ENCODE measurements around the gene IPMK. TPM values are rescaled to one million over a fixed set of nuclear protein-coding genes. Genes with fewer than 3 reads are reported as not detected.

The IPMK gene
- total RNA-seq, 1 donor from 2014 or later, result 4.5 TPM

GRCh38 chr10:58278274-58278961 lies 10.7 kb upstream of the IPMK start:
- Mint-ChIP-seq H3K36me3 (peaks cover 11% of the 10 kb centered on the region), H3K4me3 (no peak overlapping the region), H3K9me3 (no peaks in the 10 kb centered on the region), H3K27me3 (ENCODE audit: low read depth) (no peaks in the 10 kb centered on the region), H3K4me1 (peaks cover 14% of the 10 kb centered on the region), H3K27ac (no peak overlapping the region)
- DNase-seq (ENCODE audit: low spot score in 2 of 2, unreplicated experiment in 2 of 2), result no peak
- TF ChIP-seq CTCF (IDR thresholded peaks at IDR 0.05; ENCODE audit: unreplicated experiment), result no peak

DNA sequence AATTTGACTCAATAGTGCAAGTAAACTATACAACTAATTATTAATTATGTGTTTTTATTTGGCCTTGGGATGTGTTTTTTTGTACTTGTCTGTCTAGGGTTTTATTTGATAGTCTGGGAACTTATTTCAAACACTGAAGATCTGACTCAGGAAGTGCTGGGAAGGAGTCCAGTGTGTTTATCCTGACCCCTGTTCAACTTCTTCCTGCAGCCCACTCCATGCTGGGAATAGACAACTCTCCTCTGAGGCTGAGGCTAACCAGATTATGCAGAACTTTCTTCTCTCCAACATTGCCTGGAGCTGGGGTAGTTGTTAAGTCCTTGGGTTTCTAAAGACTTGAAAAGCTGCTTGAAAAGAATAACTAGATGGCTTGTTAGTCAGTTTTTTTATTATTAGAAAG lies 8.2 kb upstream of the IPMK start:
- Mint-ChIP-seq H3K27ac (peak overlapping the region; percentile 40), H3K9me3 (no peaks in the 10 kb centered on the region), H3K27me3 (ENCODE audit: low read depth) (no peaks in the 10 kb centered on the region), H3K4me1 (peaks cover 10% of the 10 kb centered on the region), H3K36me3 (peaks cover 11% of the 10 kb centered on the region), H3K4me3 (no peak overlapping the region)
- no peak for DNase-seq (ENCODE audit: low spot score in 2 of 2, unreplicated experiment in 2 of 2)
- no peak for TF ChIP-seq CTCF (IDR thresholded peaks at IDR 0.05; ENCODE audit: unreplicated experiment)

- peaks cover 11% of the 10 kb centered on the region for H3K36me3 Mint-ChIP-seq
- no peak overlapping the region for H3K27ac Mint-ChIP-seq
- DNase-seq (ENCODE audit: low spot score in 2 of 2, unreplicated experiment in 2 of 2), result no peak
- H3K27me3 Mint-ChIP-seq (ENCODE audit: low read depth), result no peaks in the 10 kb centered on the region
- TF ChIP-seq CTCF (IDR thresholded peaks at IDR 0.05; ENCODE audit: unreplicated experiment), result no peak
- no peaks in the 10 kb centered on the region for H3K9me3 Mint-ChIP-seq
- H3K4me1 Mint-ChIP-seq, result peaks cover 10% of the 10 kb centered on the region
- no peak overlapping the region for H3K4me3 Mint-ChIP-seq
Observed at GRCh38 chr10:58275261-58275660, 7.6 kb upstream of the IPMK start.

DNA sequence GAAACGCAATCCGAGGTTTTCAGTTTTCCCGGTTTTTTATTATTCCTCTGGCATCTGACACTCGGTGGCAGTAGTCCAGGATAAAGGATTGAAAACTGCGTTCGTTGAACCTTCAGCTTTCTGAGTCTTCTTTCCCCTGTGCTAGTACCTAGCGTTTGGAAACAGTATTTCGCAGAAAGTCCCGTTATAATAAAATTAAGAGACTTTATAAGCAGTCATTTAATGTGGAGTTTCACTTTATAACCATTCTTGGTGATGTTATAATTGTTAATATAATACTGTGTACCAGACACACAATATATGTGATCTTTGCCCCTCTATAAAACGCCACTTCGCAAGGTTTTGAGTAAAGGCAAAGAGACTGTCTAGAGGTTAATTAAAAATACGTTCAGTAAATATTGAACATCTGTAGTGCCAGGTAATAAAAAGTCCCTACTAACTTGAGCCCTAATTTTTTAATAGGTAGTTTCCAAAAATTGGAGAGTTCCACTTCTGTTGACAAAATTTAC lies 2.1 kb upstream of the IPMK start:
- H3K27ac Mint-ChIP-seq, result peak overlapping the region; percentile 98
- H3K4me1 Mint-ChIP-seq, result peaks cover 27% of the 10 kb centered on the region
- H3K4me3 Mint-ChIP-seq, result peak overlapping the region; percentile 95
- no peak for TF ChIP-seq CTCF (IDR thresholded peaks at IDR 0.05; ENCODE audit: unreplicated experiment)
- no peaks in the 10 kb centered on the region for H3K36me3 Mint-ChIP-seq
- no peak for DNase-seq (ENCODE audit: low spot score in 2 of 2, unreplicated experiment in 2 of 2)
- H3K9me3 Mint-ChIP-seq, result no peaks in the 10 kb centered on the region
- no peaks in the 10 kb centered on the region for H3K27me3 Mint-ChIP-seq (ENCODE audit: low read depth)

DNA sequence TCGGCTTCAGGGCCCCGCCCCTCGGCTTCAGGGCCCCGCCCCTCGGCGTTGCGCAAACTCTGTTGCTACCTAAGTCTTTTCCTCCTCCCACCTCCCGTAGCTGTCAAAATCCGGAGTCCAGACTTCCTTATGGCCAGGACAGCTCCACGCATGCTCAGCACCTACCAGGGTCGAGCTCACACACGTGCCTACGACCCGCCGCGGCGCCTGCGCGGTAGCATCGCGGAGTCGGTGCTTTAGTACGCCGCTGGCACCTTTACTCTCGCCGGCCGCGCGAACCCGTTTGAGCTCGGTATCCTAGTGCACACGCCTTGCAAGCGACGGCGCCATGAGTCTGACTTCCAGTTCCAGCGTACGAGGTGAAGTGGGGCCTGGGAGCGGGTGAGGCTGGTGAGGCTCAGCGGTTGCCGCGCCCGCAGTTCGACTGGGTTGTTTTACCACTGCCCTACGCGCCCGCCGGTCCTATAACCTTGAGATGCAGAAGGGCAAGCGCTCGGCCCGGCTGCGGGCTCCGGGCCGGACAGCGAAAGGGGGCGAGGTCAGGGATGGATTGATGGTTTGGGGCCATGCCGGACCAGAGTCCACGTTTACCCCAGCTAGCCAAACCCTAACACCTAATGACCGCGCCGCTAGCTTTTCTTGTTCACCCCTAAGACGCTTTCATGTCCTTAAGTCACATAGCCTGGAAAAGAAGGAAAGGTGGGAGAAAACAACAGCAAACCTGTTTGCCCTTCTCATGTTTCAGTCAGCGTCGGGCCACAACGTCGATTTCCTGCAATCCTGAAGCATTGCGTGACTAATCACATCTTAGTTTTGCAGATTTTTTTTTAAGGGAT lies 1.5 kb upstream of the IPMK start, which contains the start of gene CISD1:
Gene CISD1, plus strand, starts transcription at position 217 of the 836 bp plus-strand sequence. Its CDS starts 112 bp downstream, at position 329.
- TF ChIP-seq CTCF (IDR thresholded peaks at IDR 0.05; ENCODE audit: unreplicated experiment), result no peak
- Mint-ChIP-seq H3K36me3 (no peaks in the 10 kb centered on the region), H3K4me3 (peak within 1 kb of the TSS; percentile 95), H3K4me1 (peaks cover 34% of the 10 kb centered on the region), H3K27me3 (ENCODE audit: low read depth) (no peaks in the 10 kb centered on the region), H3K9me3 (no peaks in the 10 kb centered on the region), H3K27ac (peak within 1 kb of the TSS; percentile 98)
- DNase-seq (ENCODE audit: low spot score in 2 of 2, unreplicated experiment in 2 of 2), result peak; percentile 94 to 95

Data from mesothelial cell of epicardium (in vitro differentiated cells).